Kidney epithelial cell (primary cell): ENCODE measurements around the gene SPACA7. TPM values are rescaled to one million over a fixed set of nuclear protein-coding genes. Genes with fewer than 3 reads are reported as not detected.

Source experiments
- DNase-seq: peaks from one replicate; pipeline ENCODE4 v3.0.0-alpha.2; 2010; ENCODE audit warnings: low read depth
- H3K27me3 ChIP-seq: 2 replicates; pipeline ENCODE4 v1.6.0; 2011; ENCODE audit warnings: low read length; ENCODE audit not compliant: control insufficient read depth, insufficient read depth
- H3K36me3 ChIP-seq: 2 replicates; pipeline ENCODE4 v1.5.1; 2011; ENCODE audit warnings: low read length; ENCODE audit not compliant: control insufficient read depth, insufficient read depth
- H3K4me3 ChIP-seq: 2 replicates; pipeline ENCODE4 v1.5.1; 2011; ENCODE audit warnings: low read depth, mild to moderate bottlenecking, control low read depth, low read length
- total RNA-seq: library from RNA; depleted of rRNA; stranded (reverse); fragments of >200 nt; gene quantifications from 2 replicates; pipeline ENCODE4 v1.2.3, GENCODE V29; 2015
- TF ChIP-seq, protein P1 (sequence below): IDR thresholded peaks from 2 replicates; pipeline ENCODE4 v1.5.1; 2011; ENCODE audit warnings: mild to moderate bottlenecking, moderate library complexity, low read length, control low read depth, inconsistent platforms; ENCODE audit not compliant: insufficient read depth, poor library complexity, severe bottlenecking

Gene SPACA7
- total RNA-seq, 1 donor from 2014 or later, result not detected

DNA sequence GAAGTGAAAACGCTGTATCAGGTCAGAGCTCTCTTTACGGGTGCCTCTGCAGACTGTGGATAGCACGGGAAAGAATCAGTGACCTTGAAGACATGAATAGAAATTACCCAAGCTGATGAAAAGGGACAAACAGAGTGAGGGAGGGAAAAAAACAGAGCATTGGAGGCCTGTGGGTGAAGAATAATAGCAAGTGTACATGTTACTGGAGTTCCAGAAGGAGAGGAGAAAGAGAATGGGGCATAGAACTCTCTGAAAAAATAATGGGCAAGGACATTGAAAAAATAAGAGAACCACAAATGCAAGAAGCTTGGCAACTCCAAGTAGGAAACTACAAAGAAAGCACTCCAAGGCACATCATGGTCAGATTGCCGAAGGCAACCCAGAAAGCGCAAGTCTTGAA lies 86.3 kb downstream of the SPACA7 start:
- no peak overlapping the region for H3K4me3 ChIP-seq
- DNase-seq, result no peak
- H3K27me3 ChIP-seq, result no peaks in the 10 kb centered on the region
- TF ChIP-seq, protein P1, sequence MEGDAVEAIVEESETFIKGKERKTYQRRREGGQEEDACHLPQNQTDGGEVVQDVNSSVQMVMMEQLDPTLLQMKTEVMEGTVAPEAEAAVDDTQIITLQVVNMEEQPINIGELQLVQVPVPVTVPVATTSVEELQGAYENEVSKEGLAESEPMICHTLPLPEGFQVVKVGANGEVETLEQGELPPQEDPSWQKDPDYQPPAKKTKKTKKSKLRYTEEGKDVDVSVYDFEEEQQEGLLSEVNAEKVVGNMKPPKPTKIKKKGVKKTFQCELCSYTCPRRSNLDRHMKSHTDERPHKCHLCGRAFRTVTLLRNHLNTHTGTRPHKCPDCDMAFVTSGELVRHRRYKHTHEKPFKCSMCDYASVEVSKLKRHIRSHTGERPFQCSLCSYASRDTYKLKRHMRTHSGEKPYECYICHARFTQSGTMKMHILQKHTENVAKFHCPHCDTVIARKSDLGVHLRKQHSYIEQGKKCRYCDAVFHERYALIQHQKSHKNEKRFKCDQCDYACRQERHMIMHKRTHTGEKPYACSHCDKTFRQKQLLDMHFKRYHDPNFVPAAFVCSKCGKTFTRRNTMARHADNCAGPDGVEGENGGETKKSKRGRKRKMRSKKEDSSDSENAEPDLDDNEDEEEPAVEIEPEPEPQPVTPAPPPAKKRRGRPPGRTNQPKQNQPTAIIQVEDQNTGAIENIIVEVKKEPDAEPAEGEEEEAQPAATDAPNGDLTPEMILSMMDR, result no peak
- H3K36me3 ChIP-seq, result no peaks in the 10 kb centered on the region

DNA sequence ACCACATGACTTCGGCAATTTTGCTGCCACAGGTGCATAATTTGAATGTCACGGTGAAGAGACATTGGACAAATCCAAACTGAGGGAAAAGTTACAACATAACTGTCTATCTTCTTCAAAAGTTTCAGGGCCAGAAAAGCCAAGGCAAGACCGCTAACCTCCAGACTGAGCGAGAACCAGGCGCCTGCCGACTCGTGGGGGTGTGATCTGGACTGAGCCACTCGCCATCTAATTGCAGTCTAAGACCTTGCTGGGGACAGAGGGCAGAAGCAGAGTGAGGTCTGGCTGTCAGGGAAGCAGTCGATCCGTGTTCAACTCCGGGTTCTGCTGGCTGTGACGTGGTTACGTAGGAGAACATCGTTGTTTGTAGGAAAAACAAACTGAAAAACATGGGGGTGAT lies 88.6 kb downstream of the SPACA7 start:
- Histone ChIP-seq H3K36me3 (no peaks in the 10 kb centered on the region), H3K27me3 (no peaks in the 10 kb centered on the region), H3K4me3 (no peak overlapping the region)
- TF ChIP-seq, protein P1, result no peak
- DNase-seq, result no peak

DNA sequence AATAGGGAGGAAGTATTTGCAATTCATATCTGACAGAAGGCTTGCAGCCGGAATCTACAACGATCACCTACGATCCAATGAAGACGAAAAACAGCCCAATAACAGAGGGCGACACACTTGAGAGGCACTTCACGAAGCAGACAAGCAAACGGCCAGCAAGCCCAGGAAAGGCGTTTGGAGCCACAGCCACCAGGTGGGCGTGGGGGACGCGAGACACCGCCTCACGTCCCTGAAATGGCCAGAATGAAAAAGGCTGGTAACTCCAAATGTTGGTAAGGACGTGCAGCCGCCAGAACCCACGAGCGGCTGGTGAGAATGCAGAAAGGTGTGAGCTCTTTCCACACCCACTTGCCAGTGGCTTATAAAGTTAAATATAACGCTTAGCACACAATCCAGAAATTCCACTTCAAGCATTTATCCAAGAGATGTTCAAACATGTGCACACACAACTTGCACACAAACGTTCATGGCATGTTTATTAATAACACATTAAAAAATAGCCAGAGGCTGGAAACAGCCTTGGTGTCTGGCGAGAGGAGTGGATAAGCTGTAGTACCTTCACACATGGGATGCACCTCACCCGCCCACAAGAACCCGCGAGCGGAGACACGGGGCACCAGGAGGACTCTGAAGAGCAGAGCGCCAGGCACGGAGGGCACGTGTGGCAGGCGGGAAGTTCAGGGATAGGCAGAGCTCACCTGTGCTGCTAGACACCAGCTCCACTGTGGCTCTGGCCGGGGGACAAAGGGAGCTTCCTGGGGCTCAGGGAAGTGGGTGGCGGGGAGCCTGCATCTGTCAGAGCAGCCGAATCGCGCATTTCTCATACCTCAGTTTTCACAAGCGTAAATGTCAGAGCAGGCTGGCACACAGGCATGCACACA lies 89.3 kb downstream of the SPACA7 start:
- H3K4me3 ChIP-seq, result no peak overlapping the region
- DNase-seq, result no peak
- H3K27me3 ChIP-seq, result no peaks in the 10 kb centered on the region
- H3K36me3 ChIP-seq, result no peaks in the 10 kb centered on the region
- TF ChIP-seq, protein P1, result no peak

DNA sequence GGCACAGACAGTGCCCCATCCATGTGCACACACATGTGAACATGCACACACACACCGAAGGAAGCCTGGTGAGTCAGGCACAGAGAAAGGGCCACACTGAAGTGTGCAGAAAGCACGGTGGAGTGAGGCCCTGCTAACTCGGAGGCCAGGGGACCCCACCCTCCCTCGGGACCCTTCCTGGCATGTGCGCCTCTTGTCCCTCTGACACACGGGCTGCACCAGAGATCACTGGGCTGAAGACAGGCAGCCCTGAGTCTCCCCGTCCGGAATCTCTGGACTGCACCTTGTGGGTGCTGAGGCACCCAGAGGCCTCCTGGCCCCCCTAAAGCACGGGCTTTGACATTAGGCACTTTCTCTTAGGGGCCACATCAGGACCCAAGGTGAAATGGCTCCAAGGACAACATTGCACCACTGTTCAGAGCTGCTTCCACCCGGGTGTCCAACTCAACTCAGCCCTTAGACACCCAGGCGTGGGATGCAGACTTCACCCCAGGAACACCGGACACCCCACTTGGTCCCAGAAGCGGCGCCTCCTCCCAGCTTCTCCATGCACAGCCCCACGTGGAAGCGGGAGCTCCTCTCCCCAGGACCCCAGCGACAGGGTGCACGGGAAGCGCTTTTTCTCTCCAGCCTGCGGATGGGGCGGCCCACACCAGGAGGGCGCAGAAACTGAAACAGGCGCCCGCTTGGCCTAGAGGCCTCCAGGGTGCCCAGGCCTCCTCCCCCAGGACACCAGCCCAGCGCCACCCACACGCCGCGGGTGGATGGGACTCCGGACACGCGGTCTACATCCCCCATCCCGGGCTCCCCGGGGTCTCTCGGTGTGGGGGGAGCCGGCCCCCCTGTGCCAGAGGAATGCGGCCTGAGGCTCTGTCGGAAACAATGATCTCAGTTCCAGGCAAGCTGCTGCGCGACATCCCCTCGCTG lies 90.2 kb downstream of the SPACA7 start:
- no peak for DNase-seq
- Histone ChIP-seq H3K36me3 (no peaks in the 10 kb centered on the region), H3K27me3 (no peaks in the 10 kb centered on the region), H3K4me3 (no peak overlapping the region)
- TF ChIP-seq, protein P1, result no peak

DNA sequence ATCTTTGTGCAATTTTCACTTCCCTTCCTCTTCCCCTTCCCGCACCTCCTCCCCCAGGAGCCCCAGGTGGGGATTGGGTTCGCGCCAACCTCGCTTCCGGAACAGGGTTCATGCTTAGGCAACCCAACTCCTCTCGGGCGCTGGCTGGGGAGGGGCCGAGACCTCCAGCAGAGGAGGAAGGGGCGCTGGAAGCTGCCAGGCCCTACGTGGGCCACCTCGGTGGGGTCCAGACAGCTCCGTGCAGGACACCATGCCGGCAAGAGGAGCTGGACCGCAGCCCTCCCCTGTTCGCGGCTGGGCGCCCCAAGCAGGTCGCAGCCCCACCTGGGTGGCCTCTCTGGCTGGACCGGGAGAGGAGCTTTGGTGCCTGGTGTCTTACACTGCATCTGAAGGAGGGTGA lies 91.1 kb downstream of the SPACA7 start:
- Histone ChIP-seq H3K36me3 (no peaks in the 10 kb centered on the region), H3K27me3 (no peaks in the 10 kb centered on the region), H3K4me3 (no peak overlapping the region)
- no peak for DNase-seq
- TF ChIP-seq, protein P1, result no peak
